Upper lobe of left lung (tissue), 6 donors: ENCODE data around the gene PIGL. TPM values are rescaled to one million over a fixed set of nuclear protein-coding genes. Genes with fewer than 3 reads are reported as not detected.

Experiments
- ATAC-seq, 2 donors: fragments of 200-7000 bp; cut with Tn5 transposase; one replicate each; pipeline ENCODE4 v1.9.1; 2022; ENCODE audit warnings: mild to moderate bottlenecking in 2 of 2, moderate library complexity in 2 of 2; ENCODE audit not compliant: low FRiP score in 2 of 2
- DNase-seq, 2 donors: peaks; one replicate each; pipeline ENCODE4 v3.0.0-alpha.2; 2019 to 2020
- H3K27ac ChIP-seq, 4 donors: fragments of 200-600 bp; sonication (generic); one replicate each; pipeline ENCODE4 v1.5.1; 2016 to 2019
- H3K27me3 ChIP-seq, 4 donors: fragments of 200-600 bp; sonication (generic); one replicate each; pipeline ENCODE4 v1.5.1; 2017 to 2019
- H3K36me3 ChIP-seq, 4 donors: fragments of 200-600 bp; sonication (generic); one replicate each; pipeline ENCODE4 v1.5.1; 2016 to 2019
- H3K4me1 ChIP-seq, 4 donors: fragments of 200-600 bp; sonication (generic); one replicate each; pipeline ENCODE4 v1.5.1; 2018 to 2019
- H3K4me3 ChIP-seq, 4 donors: fragments of 200-600 bp; sonication (generic); one replicate each; pipeline ENCODE4 v1.5.1; 2017 to 2019; ENCODE audit warnings: mild to moderate bottlenecking in 2 of 4, moderate library complexity in 1 of 4
- H3K9me3 ChIP-seq, 4 donors: fragments of 200-600 bp; sonication (generic); one replicate each; pipeline ENCODE4 v1.5.1; 2018 to 2019
- CTCF ChIP-seq, 6 experiments: fragments of 450-650 bp in 4 of 6; fragments of 200-600 bp in 2 of 6; sonication (generic) in 2 of 6; IDR thresholded peaks; one replicate each; pipeline ENCODE4 v1.5.1; 2016 to 2019; ENCODE audit warnings: antibody characterized with exemption in 6 of 6
- EP300 ChIP-seq, 4 donors: sonication (generic); formaldehyde crosslinking; IDR thresholded peaks; one replicate each; pipeline ENCODE4 v1.5.1; 2017; ENCODE audit warnings: antibody characterized with exemption in 4 of 4, control low read depth in 2 of 4
- POLR2A ChIP-seq, 4 donors: fragments of 450-650 bp; IDR thresholded peaks; one replicate each; pipeline ENCODE4 v1.5.1; 2016 to 2017; ENCODE audit warnings: antibody characterized with exemption in 4 of 4, mild to moderate bottlenecking in 2 of 4
- POLR2AphosphoS5 ChIP-seq, 2 donors: sonication (generic); formaldehyde crosslinking; IDR thresholded peaks; one replicate each; pipeline ENCODE4 v1.5.1; 2017; ENCODE audit warnings: antibody characterized with exemption in 2 of 2
- WGBS, 2 donors: methylation state at CpG; one replicate each; pipeline ENCODE4 v1.1.5; 2017 to 2018; 5-methylcytosine and 5-hydroxymethylcytosine counted together
- total RNA-seq, 6 donors: library from RNA; depleted of rRNA in 4 of 6; stranded (reverse); fragments of >200 nt in 4 of 6; gene quantifications; one replicate each; pipeline versions ENCODE4 v1.1.0 to v1.2.1, GENCODE V29; 2016 to 2021
- donor health status: DM: no; HTN: no; CAD: no; lungs with moderate emphysema.
- donor health status: DM: no; HTN: yes; CAD: no; lungs with severe emphysema.

The PIGL gene
- total RNA-seq, 6 donors from 2014 or later: 20.8 to 207 (median 53.1) TPM

- DNase-seq: no peak
- peaks cover 16 to 19% (median 18%) of the 10 kb centered on the region in 4 donors for H3K4me1 ChIP-seq
- no peak overlapping the region for H3K4me3 ChIP-seq
- TF ChIP-seq POLR2A (IDR thresholded peaks at IDR 0.05): no peak
- TF ChIP-seq CTCF (IDR thresholded peaks at IDR 0.05): no peak
- no peak for TF ChIP-seq POLR2AphosphoS5 (IDR thresholded peaks at IDR 0.05)
- ATAC-seq: no peak
- 87 to 89% methylated on average over 1 of the region's 1 CpG for WGBS, 2 donors
- H3K27me3 ChIP-seq: no peaks in the 10 kb centered on the region
- no peaks in the 10 kb centered on the region for H3K9me3 ChIP-seq
- H3K27ac ChIP-seq: no peak overlapping the region
- no peaks in the 10 kb centered on the region for H3K36me3 ChIP-seq
These were observed 34.5 kb downstream of the PIGL start for GRCh38 chr17:16251556-16251955.

DNA sequence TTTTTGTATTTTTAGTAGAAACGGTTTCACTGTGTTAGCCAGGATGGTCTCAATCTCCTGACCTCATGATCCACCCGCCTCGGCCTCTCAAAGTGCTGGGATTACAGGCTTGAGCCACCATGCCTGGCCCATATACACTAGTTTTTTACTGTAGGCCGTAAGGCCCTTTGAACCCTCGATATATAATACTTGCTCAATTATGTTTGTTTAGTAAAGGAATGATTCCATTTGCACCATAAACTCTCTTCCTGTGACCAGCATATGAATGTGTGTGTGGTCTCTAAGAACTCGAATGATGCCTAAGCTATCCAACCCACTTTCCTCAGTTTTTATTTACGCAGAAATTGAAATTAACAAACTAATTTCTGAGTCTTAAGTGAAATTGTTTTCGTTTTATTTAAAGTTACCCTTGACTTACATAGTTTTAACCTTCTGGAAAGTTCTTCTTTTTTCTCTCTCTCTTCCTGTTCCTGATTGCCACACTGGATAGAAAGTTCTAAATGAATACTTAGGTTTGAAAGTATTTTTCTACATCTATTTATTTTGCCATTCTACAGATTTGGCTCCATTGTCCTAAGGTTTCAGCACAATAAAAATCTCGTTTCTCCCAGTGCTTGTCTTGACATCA, 37.9 kb downstream of the PIGL start:
- H3K27me3 ChIP-seq: no peaks in the 10 kb centered on the region
- no peaks in the 10 kb centered on the region for H3K9me3 ChIP-seq
- ATAC-seq: no peak
- TF ChIP-seq POLR2AphosphoS5 (IDR thresholded peaks at IDR 0.05): no peak
- no peak for TF ChIP-seq CTCF (IDR thresholded peaks at IDR 0.05)
- no peak for TF ChIP-seq POLR2A (IDR thresholded peaks at IDR 0.05)
- no peak for TF ChIP-seq EP300 (IDR thresholded peaks at IDR 0.05)
- DNase-seq: no peak
- WGBS, 2 donors: 69 to 71% methylated on average over 9 of the region's 9 CpGs
- peaks cover 19 to 23% (median 22%) of the 10 kb centered on the region in 4 donors for H3K4me1 ChIP-seq
- H3K4me3 ChIP-seq: no peak overlapping the region
- peak overlapping the region; percentile 7 to 64 (median 22) for H3K27ac ChIP-seq
- H3K36me3 ChIP-seq: no peaks in the 10 kb centered on the region

DNA sequence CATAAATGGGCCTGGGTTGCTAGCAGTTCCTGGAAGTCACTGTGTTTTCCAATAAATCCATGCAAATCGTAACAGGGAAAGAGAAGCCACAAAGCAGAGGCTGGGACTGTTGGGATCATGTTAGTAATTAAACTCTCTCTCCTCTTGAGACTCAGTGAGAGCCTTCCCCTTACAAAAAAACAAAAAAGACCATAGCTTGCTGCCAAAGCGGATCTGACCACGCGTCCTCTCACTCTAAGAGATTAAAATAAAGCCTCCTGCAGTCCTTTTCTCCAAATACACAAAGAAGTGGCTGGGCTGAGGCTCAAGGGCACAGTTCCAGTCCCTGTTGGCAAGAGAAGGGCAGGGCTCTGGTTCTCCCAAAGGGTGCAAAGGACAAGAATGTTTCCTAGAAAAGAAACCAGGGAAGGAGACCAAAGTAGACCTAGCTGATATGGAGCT, 38.5 kb downstream of the PIGL start:
- peak in 1 of 2 donors; percentile 52 for DNase-seq
- Histone ChIP-seq H3K27ac (peak overlapping the region; percentile 7 to 64 (median 22)), H3K27me3 (no peaks in the 10 kb centered on the region), H3K4me3 (no peak overlapping the region), H3K9me3 (no peaks in the 10 kb centered on the region), H3K4me1 (peaks cover 19 to 24% (median 23%) of the 10 kb centered on the region in 4 donors), H3K36me3 (no peaks in the 10 kb centered on the region)
- ATAC-seq: peak; percentile 70 to 82
- WGBS, 2 donors: 33 to 53% methylated on average over 4 of the region's 4 CpGs
- TF ChIP-seq EP300 (IDR thresholded peaks at IDR 0.05) (no peak), POLR2A (IDR thresholded peaks at IDR 0.05) (no peak), POLR2AphosphoS5 (IDR thresholded peaks at IDR 0.05) (peak; percentile 43 to 46), CTCF (IDR thresholded peaks at IDR 0.05) (no peak)

- Histone ChIP-seq H3K27me3 (no peaks in the 10 kb centered on the region), H3K9me3 (no peaks in the 10 kb centered on the region), H3K4me3 (no peak overlapping the region), H3K4me1 (peaks cover 19 to 24% (median 23%) of the 10 kb centered on the region in 4 donors), H3K36me3 (no peaks in the 10 kb centered on the region), H3K27ac (peak overlapping the region in 1 of 4 donors; percentile 57)
- ATAC-seq (peak in 1 of 2 donors; percentile 67), DNase-seq (no peak)
- peak in 1 of 2 donors; percentile 64 for TF ChIP-seq POLR2AphosphoS5 (IDR thresholded peaks at IDR 0.05)
- TF ChIP-seq EP300 (IDR thresholded peaks at IDR 0.05): no peak
- WGBS, 2 donors: 65 to 74% methylated on average over 1 of the region's 1 CpG
These were observed 41.9 kb downstream of the PIGL start for GRCh38 chr17:16258901-16259300.

GRCh38 chr17:16259926-16260325, 42.9 kb downstream of the PIGL start:
- H3K27ac ChIP-seq: peak overlapping the region in 1 of 4 donors; percentile 57
- H3K4me1 ChIP-seq: peaks cover 15 to 22% (median 21%) of the 10 kb centered on the region in 4 donors
- TF ChIP-seq POLR2A (IDR thresholded peaks at IDR 0.05): no peak
- TF ChIP-seq EP300 (IDR thresholded peaks at IDR 0.05): no peak
- TF ChIP-seq CTCF (IDR thresholded peaks at IDR 0.05): no peak
- no peak for TF ChIP-seq POLR2AphosphoS5 (IDR thresholded peaks at IDR 0.05)
- ATAC-seq (no peak), DNase-seq (peak in 1 of 2 donors; percentile 22)
- H3K36me3 ChIP-seq: no peaks in the 10 kb centered on the region
- H3K4me3 ChIP-seq: no peak overlapping the region
- 75 to 84% methylated on average over 3 to 6 of the region's 6 CpGs for WGBS, 2 donors
- H3K27me3 ChIP-seq: no peaks in the 10 kb centered on the region
- no peaks in the 10 kb centered on the region for H3K9me3 ChIP-seq
